Measurements from ENCODE around the gene FAM8A1.

Gene FAM8A1

GRCh38 chr6:17656092-17656491 lies 56.0 kb downstream of the FAM8A1 start:
- H3K36me3 ChIP-seq (ENCODE audit: insufficient read depth, low read length), result peaks cover 80% of the 10 kb centered on the region
- H3K9me3 ChIP-seq (ENCODE audit: low read depth, low read length), result no peaks in the 10 kb centered on the region
- no peak overlapping the region for H3K27ac ChIP-seq
- H3K9ac ChIP-seq (ENCODE audit: insufficient read length), result no peak overlapping the region
- no peak for TF ChIP-seq FOXP2 (optimal IDR thresholded peaks at IDR 0.05; ENCODE audit: control extremely low read depth, extremely low read length, insufficient read depth)
- no peak for TF ChIP-seq POLR2AphosphoS5 (IDR thresholded peaks at IDR 0.05; ENCODE audit: borderline replicate concordance, low read depth, low read length)
- no peak for TF ChIP-seq EZH2 (IDR thresholded peaks at IDR 0.05)
- H3K4me3 ChIP-seq, result no peak overlapping the region
- no peak for DNase-seq (ENCODE audit: low read depth, low spot score)

DNA sequence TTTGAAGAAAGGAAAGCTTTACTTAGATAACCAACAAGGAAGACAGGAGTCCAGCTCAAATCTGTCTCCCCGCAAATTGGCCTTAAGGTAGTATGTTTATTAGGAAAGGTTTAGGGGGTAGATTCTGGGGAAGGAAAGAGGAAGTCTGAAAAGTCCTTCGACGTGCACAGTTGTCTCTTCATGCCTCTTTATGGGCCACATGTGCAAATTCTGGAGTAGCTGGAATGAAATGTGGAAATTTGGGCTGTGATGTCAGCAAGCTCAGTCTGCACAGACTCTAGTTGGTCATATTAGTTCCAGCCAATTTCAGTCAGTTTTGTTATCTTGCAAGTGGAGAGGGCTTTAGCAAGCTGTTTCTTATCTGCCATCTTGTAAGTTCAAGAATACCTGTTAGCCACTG lies 56.5 kb downstream of the FAM8A1 start:
- TF ChIP-seq FOXP2 (optimal IDR thresholded peaks at IDR 0.05; ENCODE audit: control extremely low read depth, extremely low read length, insufficient read depth) (no peak), POLR2AphosphoS5 (IDR thresholded peaks at IDR 0.05; ENCODE audit: borderline replicate concordance, low read depth, low read length) (no peak), EZH2 (IDR thresholded peaks at IDR 0.05) (no peak)
- Histone ChIP-seq H3K9me3 (ENCODE audit: low read depth, low read length) (no peaks in the 10 kb centered on the region), H3K36me3 (ENCODE audit: insufficient read depth, low read length) (peaks cover 81% of the 10 kb centered on the region), H3K4me3 (no peak overlapping the region), H3K27ac (no peak overlapping the region), H3K9ac (ENCODE audit: insufficient read length) (no peak overlapping the region)
- DNase-seq (ENCODE audit: low read depth, low spot score), result no peak
